GM18511 (cell line): ENCODE results near the gene DIS3L2.
"Not testable (repeated sequence)": the region's sequence is repeated elsewhere in the genome, so short reads cannot be mapped to it uniquely, and the experiment has no call there.

Source experiments
- ATAC-seq: cut with Tn5 transposase; IDR thresholded peaks from one replicate; pipeline ENCODE4 v1.9.1; 2021; ENCODE audit warnings: mild to moderate bottlenecking, moderate library complexity; ENCODE audit not compliant: unreplicated experiment

The DIS3L2 gene

GRCh38 chr2:232341739-232342126, 380.2 kb downstream of the DIS3L2 start:
- ATAC-seq = no peak

GRCh38 chr2:232342635-232343565, 381.4 kb downstream of the DIS3L2 start:
- ATAC-seq = no peak

DNA sequence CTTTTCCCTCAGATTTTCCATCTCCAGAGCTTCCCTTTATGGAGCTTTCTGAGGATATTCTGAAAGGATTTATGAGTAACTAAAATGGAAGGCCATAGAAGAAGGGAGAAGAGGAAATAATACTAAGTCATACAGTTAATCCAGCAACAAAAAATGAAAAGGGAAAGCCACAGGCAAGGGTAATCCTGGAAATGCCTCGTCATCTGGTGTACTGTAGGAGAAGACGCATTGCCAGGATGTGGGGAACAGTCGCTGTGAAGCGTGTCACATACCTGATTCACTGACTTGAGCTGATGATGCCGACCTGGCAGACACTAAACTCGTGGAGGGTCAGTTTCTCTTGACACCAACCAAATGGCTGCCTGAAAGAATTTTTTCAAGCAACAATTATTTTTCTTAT, 382.3 kb downstream of the DIS3L2 start:
- ATAC-seq = no peak

- no peak for ATAC-seq
Observed at GRCh38 chr2:232345251-232345650, 383.7 kb downstream of the DIS3L2 start.

- ATAC-seq = no peak
Observed at GRCh38 chr2:232347369-232347768, 385.9 kb downstream of the DIS3L2 start.

GRCh38 chr2:232348936-232349335, 387.4 kb downstream of the DIS3L2 start:
- no peak for ATAC-seq

DNA sequence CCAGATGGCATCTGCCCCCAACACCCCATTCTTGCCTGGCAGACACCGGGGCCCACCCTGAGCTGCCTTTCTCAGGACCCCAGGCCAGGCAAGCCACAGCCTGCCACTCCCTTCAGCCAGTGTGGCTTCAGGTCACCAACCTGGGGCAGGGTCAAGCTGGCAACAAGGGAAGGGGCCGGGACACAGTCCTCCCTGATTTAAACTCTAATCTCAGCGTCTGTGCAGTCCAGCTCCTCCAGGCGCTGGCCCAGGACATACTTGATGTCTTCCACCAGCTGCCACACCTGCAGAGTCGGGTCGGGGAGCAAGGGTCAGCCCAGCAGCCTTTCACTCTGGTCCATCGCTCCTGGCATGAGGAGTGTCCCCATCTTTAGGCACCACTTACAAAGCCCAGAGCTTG, 388.0 kb downstream of the DIS3L2 start:
- ATAC-seq = no peak

GRCh38 chr2:232349946-232350635, 388.6 kb downstream of the DIS3L2 start:
- no peak for ATAC-seq

GRCh38 chr2:232350804-232351685, 389.5 kb downstream of the DIS3L2 start:
- no peak for ATAC-seq

- ATAC-seq = no peak
Observed at GRCh38 chr2:232351686-232352510, 390.4 kb downstream of the DIS3L2 start.

- ATAC-seq = no peak
Observed at GRCh38 chr2:232352511-232353091, 391.1 kb downstream of the DIS3L2 start.

DNA sequence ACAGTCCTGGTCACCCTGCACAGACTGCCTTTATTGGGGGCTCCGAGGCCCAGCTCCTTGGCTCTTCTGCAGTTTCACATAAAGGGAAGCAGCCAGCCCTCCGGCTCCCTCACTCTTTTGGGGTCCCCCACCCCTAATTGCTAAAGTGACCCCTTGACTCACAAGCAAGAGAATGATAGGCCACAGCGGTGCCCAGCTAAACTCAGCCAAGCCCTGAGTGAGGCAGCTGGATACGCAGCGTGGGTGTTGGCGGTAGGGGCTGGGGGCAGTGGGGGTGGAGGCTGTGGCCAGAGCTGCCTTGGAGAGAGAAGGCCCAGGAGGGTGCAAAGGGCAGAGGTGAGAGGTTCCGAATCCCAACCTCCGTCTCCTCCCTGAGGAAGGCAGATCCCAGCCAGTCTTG, 391.6 kb downstream of the DIS3L2 start:
- ATAC-seq = no peak

- no peak for ATAC-seq
Observed at GRCh38 chr2:232353660-232354059, 392.1 kb downstream of the DIS3L2 start.

DNA sequence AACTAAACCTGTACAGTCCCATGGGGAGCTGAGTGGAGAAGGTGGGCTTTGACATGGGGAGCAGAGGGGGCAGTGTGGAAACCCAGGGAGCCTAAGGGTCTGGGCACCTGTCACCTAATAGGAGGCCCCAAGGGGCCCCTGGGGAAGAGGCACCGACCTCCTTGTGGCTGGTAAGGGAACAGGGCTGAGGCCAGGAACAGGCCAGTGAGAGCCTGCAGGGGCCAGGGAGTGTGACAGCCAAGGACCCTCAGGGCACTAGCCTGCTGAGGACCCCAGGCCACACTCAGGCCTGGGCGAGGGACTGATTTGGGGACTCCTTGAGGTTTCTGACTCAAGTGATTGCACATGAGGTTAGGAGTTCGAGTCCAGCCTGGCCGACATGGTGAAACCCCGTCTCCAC, 392.6 kb downstream of the DIS3L2 start:
- no peak for ATAC-seq

DNA sequence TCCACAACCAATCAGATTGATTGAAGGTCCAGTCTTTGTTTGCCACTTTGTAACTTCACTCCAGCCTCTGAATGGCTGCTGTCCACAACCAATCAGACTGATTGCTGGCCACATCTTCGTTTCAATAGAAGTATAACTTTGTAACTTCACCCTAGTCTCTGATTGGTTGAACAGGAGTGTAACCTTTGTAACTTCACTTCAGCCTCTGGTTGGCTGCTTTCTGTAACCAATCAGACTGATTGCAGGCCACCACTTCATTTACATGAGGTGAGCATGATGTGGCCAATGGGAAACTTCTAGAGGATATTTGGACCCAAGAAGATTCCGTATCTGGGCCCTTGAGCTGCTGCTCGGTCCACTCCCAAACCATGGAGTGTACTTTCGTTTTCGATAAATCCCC, 400.1 kb downstream of the DIS3L2 start:
- ATAC-seq = no peak

GRCh38 chr2:232362174-232362900, 400.8 kb downstream of the DIS3L2 start:
- ATAC-seq = no peak

GRCh38 chr2:232363064-232363783, 401.7 kb downstream of the DIS3L2 start:
- not testable (repeated sequence) for ATAC-seq

GRCh38 chr2:232363784-232364615, 402.5 kb downstream of the DIS3L2 start:
- ATAC-seq = no peak
